GM12865 (cell line): ENCODE data around the gene SESTD1.

Experiments used
- DNase-seq: peaks from one replicate; pipeline ENCODE4 v3.0.0; 2010; ENCODE audit warnings: low read depth
- H3K4me3 ChIP-seq: 2 replicates; pipeline ENCODE4 v1.5.1; 2011; ENCODE audit warnings: mild to moderate bottlenecking, low read depth, low read length, control low read depth
- CTCF ChIP-seq: IDR thresholded peaks from 2 replicates; pipeline ENCODE4 v1.5.1; 2011; ENCODE audit warnings: low read length, control low read depth, low read depth, inconsistent platforms; ENCODE audit not compliant: insufficient read depth; ENCODE audit errors: missing control alignments

The SESTD1 gene

DNA sequence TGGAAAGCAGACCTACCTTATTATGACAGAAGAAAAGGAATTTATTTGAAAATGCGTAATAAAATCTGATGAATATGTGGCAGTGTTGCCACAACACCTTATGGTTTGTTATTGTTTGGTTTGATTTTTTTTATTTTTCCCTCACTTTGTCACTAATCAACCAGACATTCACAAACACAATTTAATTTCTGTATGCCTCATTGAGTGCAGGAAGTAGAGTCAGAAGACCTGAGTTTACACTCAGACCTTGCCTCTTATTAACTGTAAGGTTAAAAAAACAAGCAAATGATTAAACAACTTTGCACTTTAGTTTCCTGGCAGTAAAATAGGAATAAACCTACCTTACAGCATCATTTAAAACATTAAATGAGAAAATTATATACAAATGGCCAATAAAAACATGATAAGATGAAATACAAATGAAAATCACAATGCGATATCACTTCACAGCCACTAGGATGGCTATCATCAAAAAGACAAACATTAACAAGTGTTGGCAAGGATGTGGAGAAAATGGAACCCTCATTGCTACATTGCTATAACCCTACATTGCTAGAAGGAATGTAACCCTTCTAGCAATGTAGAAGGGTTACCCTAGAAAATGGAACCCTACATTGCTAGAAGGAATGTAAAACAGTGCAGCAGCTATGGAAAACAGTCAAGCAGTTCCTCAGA is 3.3 kb downstream of the SESTD1 start:
- no peak overlapping the region for H3K4me3 ChIP-seq
- no peak for DNase-seq
- TF ChIP-seq CTCF: no peak

DNA sequence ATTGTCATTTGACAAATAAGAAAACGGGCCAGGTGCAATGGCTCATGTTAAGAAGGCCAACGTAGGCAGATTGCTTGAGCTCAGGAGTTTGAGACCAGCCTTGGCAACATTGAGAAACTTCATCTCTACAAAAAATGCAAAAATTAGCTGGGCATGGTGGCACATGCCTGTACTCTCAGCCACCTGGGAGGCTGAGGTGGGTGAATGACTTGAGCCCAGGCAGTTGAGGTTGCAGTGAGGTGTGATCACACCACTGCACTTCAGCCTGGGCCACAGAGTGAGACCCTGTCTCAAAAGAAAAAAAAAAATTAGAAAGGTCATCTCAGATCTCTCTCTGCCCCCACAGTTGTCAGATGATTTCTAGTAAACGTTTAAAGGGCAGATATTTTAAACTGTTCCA is 4.4 kb downstream of the SESTD1 start:
- DNase-seq: no peak
- TF ChIP-seq CTCF: no peak

GRCh38 chr2:179255129-179255528 is 9.5 kb downstream of the SESTD1 start:
- peak; percentile 31 for DNase-seq
- H3K4me3 ChIP-seq: peak overlapping the region; percentile 23; the same call in 1 of the 2 replicates
- TF ChIP-seq CTCF: no peak

More for the DNA sequence above, 4.4 kb downstream of the SESTD1 start:
- no peak overlapping the region for H3K4me3 ChIP-seq

GRCh38 chr2:179253226-179253625 is 11.4 kb downstream of the SESTD1 start:
- DNase-seq: peak; percentile 46
- H3K4me3 ChIP-seq: no peak overlapping the region
- TF ChIP-seq CTCF: no peak

DNA sequence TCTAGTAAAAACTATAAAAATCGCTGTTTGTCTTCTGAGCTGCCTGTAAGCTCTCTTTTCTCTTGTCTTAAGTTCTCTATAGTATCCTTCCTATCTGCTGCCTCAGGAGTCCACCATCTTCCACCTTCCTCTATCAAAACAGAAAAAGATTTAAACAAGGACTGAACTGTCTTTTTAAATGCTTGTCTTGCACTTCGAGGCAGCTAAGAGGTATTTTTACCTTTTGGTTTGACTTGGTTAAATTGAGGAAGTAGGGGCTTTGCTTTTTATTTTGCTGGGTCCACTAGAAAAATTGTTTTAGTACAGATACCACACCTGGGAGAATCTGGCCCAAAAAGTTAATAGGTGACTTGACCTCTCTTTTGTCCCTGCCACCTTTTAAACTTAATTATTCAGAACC is 12.2 kb downstream of the SESTD1 start:
- no peak overlapping the region; the same call in 1 of the 2 replicates for H3K4me3 ChIP-seq
- TF ChIP-seq CTCF: no peak

GRCh38 chr2:179251870-179252269 is 12.8 kb downstream of the SESTD1 start:
- no peak for TF ChIP-seq CTCF
- no peak for DNase-seq
- no peak overlapping the region; the same call in 1 of the 2 replicates for H3K4me3 ChIP-seq

More for the DNA sequence above, 12.2 kb downstream of the SESTD1 start:
- DNase-seq: no peak
